Activated T-helper 1 cell treated with anti-CD3 and anti-CD28 coated beads, Interleukin-2, amount 50 U/mL, for 16 hours (primary cell): ENCODE data around the gene PELI1.
"Not testable (repeated sequence)": the region's sequence is repeated elsewhere in the genome, so short reads cannot be mapped to it uniquely, and the experiment has no call there.

Source experiments
- DNase-seq, 2 donors: peaks; one replicate each; pipeline ENCODE4 v3.0.0-alpha.2; 2020; ENCODE audit warnings: low read depth in 1 of 2, low spot score in 1 of 2

PELI1 gene

GRCh38 chr2:64124168-64124567 lies 20.1 kb downstream of the PELI1 start:
- DNase-seq = no peak

DNA sequence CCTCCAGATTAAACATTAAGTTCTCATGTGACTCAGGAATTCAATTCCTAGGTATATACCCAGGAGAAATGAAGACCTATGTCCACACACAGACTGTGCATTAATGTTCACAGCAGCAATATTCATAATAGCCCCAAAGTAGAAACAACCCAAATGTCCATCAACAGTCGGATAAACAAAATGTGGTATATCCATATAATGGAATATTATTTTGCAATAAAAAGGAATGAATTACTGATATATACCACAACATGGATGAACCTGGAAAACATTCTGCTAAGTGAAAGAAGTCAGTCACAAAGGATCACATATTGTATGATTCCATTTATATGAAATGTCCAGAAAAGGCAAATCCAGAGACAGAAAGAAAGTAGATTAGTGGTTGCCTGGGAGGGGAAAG lies 20.5 kb downstream of the PELI1 start:
- no peak for DNase-seq

DNA sequence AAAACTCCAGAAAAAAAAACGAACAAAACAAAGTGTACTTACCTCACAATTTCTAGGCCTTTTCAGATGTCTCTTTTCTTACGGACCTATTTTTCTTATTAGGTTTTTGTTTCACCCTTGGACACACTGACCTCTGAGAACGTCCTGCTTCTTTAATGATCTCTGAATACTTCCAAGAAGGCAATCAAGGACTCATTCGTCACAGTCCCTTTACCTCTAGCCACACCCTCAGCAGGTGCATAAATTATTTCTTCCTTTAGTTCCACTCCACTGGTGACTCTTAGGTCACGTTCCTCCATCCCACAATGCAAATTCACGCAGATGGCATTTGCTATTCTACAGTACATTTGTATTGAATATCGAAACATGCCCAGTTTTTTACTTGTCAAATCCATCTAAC lies 21.9 kb downstream of the PELI1 start:
- DNase-seq = no peak

GRCh38 chr2:64120928-64121327 lies 23.3 kb downstream of the PELI1 start:
- DNase-seq = no peak

GRCh38 chr2:64120008-64120407 lies 24.2 kb downstream of the PELI1 start:
- DNase-seq = no peak

DNA sequence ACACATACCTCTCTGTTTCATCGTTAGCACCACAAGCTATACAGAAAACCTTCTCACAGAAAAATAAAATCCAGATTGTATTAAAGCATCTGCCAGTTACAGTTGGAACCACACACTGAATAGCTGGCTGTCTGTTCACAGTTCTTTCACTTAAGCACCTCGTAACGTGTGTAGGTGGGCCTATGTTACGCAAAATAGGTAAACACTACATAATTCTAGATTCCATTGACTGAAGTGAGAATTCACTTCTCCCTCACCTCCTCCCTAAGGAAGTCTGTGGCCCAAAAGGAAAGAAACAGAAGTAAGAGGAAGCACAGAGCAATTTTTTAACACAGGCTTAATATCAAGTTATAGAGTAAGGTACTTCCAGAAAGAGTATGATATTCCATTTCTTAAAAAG lies 24.9 kb downstream of the PELI1 start:
- DNase-seq = no peak

- no peak for DNase-seq
Measured at GRCh38 chr2:64115808-64116598, 28.2 kb downstream of the PELI1 start.

DNA sequence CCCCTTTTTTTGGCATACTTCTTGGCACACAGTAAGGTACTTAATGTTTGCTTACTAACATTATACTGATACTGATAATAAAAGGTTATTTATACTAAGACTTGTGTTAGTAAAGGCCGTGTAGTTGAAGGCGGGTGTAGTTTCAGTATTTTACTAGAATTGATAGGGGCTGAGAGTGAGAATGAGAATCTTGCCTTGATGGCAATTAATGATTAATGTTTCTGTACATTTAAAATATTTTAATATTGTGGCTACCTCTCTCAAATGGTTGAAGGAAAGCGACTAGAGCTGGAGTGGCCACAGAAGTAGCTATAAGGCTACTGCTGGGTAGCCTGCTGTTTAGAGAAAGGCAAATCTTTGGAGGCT lies 29.3 kb downstream of the PELI1 start:
- DNase-seq = no peak

DNA sequence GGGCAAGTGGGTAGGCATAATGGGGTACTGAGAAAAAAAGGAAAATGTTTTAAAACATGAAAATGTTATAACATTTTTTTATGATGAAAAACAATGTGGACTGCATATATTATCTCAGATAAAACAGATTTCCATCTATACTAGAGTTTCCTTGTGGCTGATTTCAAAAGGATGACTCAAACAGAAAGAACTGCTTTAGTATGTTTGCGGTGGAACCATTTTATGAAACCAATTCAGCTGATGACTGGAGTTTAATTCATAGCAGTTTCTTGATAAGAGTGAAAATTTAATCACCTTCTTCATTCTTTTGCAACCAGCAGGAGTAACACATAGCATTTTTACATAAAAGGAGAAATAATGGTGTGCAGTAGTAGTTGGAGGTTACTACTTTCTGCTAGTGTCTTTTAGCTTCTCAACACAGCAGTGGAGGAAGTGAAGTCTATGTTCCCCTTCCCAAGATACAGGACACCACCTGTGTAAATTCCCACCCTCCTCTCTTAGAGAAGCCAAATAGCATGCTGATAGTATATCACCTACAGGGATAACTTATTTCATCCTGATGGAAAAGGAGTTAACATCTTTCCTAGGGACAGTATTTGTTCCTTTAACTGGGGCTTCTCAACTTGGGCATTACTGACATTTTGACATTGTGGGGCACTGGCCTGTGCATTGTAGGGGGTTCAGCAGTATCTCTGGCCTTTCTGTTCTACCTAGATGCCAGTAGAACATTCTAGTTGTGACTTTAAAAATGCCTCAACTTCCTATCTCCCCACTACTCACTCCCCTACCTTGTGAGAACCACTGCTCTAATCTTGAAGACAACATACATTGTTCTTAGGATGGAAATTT lies 29.9 kb downstream of the PELI1 start:
- no peak for DNase-seq

DNA sequence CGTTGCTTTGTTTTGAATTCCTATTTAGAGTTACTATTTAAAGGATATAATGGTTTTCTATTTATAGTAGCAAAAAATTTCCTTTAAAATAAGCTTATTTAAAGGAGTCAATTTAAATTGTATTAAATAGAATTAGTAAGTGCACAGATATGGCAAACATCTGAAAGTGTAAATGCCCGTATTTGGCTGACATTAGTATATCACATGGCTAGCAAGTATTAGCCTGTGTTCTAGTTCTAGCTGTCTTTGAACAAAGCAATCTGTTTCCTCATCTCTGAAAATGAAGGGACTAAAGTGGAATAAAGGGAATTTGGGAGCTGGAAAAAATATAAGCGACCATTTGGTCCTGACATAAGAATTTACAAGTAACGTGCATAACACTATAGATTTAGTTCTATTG lies 32.2 kb downstream of the PELI1 start:
- no peak for DNase-seq

DNA sequence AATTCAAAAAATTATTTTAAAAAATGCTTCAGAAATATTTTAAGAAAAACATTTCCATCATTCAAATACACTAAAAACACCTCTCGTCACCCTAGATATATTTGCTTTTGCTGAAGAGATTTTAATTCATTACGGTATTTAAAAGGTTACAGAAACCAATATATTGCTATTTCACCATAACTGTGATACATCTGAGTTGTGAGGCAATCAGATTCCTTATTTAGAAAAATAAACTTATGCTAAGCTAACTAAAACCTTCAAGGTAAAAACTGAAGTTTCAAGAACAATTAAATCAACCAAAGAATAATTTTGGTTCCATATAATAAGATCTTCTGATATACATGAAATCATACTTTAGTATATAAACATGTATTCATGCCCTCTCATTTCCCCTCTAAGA lies 32.8 kb downstream of the PELI1 start:
- DNase-seq = no peak

DNA sequence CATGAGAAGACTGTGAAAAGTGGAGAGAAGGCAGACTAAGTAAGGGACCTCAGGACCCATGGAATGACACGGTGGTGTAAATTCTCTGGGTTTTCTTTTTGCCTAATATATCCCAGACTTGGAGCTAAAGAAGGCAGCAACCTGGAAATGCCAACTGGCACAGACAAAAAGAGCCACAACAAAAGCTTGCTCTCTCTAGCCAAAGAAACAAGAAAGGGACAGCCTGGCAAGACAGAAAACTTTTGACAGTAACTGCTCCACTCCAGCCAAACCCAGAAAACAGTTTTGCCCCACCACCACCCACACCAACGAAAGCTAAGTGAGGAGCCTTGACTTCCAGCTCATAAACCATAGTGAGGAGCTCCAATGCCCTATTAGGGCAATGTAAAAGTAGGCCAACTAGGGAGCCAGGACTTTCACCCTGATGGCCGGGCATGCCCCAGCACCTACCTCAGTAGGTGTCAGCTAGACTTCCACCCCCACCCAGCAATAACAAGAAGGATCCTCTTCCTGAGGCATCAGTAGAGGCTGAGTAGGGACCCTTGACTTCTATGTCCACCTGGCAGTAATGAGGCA lies 35.5 kb downstream of the PELI1 start:
- DNase-seq = no peak

DNA sequence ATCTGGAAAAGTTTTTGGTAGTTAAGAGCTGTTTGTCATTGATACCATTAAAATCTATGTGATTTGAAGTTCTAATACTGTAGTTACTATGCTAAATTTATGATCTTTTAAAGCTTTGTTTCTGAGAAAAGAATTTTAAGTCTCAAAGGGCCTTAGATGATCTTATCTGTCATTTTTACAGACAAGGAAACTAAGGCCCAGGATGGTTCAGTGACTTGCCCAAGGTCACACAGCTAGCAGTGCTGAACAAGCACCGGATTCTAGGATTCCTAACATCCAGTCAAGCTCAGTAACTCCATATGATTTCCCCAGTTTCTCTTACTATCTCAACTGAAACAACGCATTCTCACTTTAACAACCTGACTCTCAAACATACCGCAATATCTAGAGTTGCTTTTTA lies 37.7 kb downstream of the PELI1 start:
- DNase-seq = no peak

- DNase-seq = no peak
Measured at GRCh38 chr2:64105670-64106461, 38.4 kb downstream of the PELI1 start.

- no peak for DNase-seq
Measured at GRCh38 chr2:64104933-64105332, 39.3 kb downstream of the PELI1 start.

DNA sequence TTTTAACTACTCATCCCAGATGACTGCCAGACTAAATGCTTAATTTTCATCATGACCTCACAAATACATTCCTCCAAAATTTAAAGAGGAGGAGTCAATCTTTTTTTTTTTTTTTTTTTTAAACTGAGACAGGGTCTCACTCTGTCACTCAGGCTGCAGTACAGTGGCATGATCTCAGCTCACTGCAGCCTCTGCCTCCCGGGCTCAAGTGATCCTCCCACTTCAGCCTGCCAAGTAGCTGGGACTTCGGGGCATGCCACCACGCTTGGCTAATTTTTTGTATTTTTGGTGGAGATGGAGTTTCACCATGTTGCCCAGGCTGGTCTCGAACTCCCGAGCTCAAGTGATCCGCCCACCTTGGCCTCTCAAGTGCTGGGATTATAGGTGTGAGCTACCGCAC lies 41.5 kb downstream of the PELI1 start:
- not testable (repeated sequence) for DNase-seq

- no peak for DNase-seq
Measured at GRCh38 chr2:64101141-64101591, 43.1 kb downstream of the PELI1 start.

DNA sequence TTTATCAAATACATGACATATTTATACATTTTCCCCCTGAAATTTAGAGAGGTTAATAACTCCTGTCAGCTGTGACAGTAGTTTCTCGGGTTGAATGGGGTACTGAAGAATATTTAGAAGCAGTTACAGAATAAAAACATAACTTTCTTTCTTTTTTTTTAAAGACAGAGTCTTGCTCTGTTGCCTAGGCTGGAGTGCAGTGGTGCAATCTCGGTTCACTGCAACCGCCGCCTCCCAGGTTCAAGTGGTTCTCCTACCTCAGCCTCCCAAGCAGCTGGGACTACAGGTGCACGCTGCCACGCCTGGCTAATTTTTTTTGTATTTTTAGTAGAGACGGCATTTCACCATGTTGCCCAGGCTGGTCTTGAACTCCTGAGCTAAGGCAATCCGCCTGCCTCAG lies 43.6 kb downstream of the PELI1 start:
- DNase-seq = not testable (repeated sequence)

GRCh38 chr2:64094663-64095382 lies 49.4 kb downstream of the PELI1 start:
- no peak for DNase-seq

DNA sequence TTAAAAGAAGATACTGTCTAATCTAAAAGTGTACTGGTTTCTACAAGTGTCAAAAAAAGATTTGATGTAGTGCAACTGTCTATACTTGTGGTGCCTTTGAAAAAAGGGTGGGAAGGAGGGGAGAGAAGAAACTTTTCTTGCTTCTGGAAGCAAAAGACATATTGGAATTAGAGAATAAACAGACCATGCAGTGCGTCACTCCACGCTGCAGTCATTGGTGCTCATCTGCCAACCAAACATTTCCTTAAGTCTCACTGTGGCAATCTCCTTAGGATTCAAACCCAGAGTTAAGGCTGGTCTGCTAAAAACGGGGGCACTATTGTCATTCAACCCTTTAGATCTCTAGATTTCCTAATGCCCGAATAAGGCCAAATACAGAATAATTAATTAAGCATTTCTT lies 50.9 kb downstream of the PELI1 start:
- DNase-seq = no peak

- DNase-seq = no peak
Measured at GRCh38 chr2:64092502-64092901, 51.7 kb downstream of the PELI1 start.
